ENCODE measurements around the gene TRPM3. TPM values are rescaled to one million over a fixed set of nuclear protein-coding genes. Genes with fewer than 3 reads are reported as not detected.

TRPM3 gene
- total and polyA plus RNA-seq, 2 donors (not counting 1 experiment from before 2014, with no cell fraction given) = not detected

GRCh38 chr9:70588999-70589398 is 532.4 kb downstream of the TRPM3 start:
- Histone ChIP-seq H3K27me3 (replicated peaks in 1 of 4; ENCODE audit: control extremely low read depth in 1 of 4, control insufficient read depth in 3 of 4, insufficient read depth in 4 of 4, low read length in 3 of 4) (peaks cover 0 to 9% (median 3%) of the 10 kb centered on the region in 4 experiments), H2AFZ (ENCODE audit: insufficient read depth, low read depth, low read length, poor library complexity, severe bottlenecking) (no peak overlapping the region), H3K9ac (ENCODE audit: low read length) (no peak overlapping the region), H3K4me2 (replicated peaks; ENCODE audit: low read depth, low read length, poor library complexity, severe bottlenecking) (no peak overlapping the region), H3K27ac (ENCODE audit: low read length in 2 of 2) (no peak overlapping the region), H3K36me3 (replicated peaks in 1 of 2; ENCODE audit: control extremely low read depth in 1 of 2, control insufficient read depth in 1 of 2, extremely low read depth in 1 of 2, insufficient read depth in 2 of 2, low read length in 1 of 2) (no peaks in the 10 kb centered on the region), H3K4me3 (ENCODE audit: control extremely low read depth in 1 of 5, extremely low read depth in 1 of 5, insufficient read depth in 1 of 5, low read depth in 2 of 5, low read length in 4 of 5) (no peak overlapping the region), H3K4me1 (ENCODE audit: control insufficient read depth in 2 of 2, insufficient read depth in 2 of 2, low read length in 2 of 2) (no peaks in the 10 kb centered on the region), H3K79me2 (ENCODE audit: control insufficient read depth, insufficient read depth, low read length) (no peaks in the 10 kb centered on the region), H4K20me1 (ENCODE audit: control insufficient read depth, insufficient read depth, low read length, poor library complexity, severe bottlenecking) (no peaks in the 10 kb centered on the region), H3K9me3 (ENCODE audit: control extremely low read depth in 1 of 3, control insufficient read depth in 2 of 3, insufficient read depth in 1 of 3, low read length in 2 of 3) (no peaks in the 10 kb centered on the region)
- WGBS (ENCODE audit: insufficient coverage) = no CpG with 5 or more reads among the region's 4 CpGs
- no peaks in the 10 kb centered on the region for H3K4me1 Mint-ChIP-seq
- H3K9me3 Mint-ChIP-seq (ENCODE audit: insufficient read depth) = no peaks in the 10 kb centered on the region
- ATAC-seq (ENCODE audit: low read depth) = no peak
- TF ChIP-seq EZH2 (IDR thresholded peaks at IDR 0.05; ENCODE audit: borderline replicate concordance, insufficient read depth, low read depth, low read length, poor library complexity, severe bottlenecking) (no peak), CTCF (IDR thresholded peaks at IDR 0.05) (no peak)
- peaks cover 22% of the 10 kb centered on the region for H3K27me3 Mint-ChIP-seq
- POLR2A ChIA-PET = no interaction called here
- DNase-seq = no peak
- H3K4me3 Mint-ChIP-seq = no peak overlapping the region
- intact Hi-C loops (cut with micrococcal nuclease) = no loop called here
- no peak overlapping the region for H3K27ac Mint-ChIP-seq
- CTCF ChIA-PET = interaction anchor here (1.1 kb wide), 1 partner anchor 13 kb away, joined by 3 read pairs; no protein-coding TSS in a partner anchor

- WGBS (ENCODE audit: insufficient coverage) = 90% methylated on average over 10 of the region's 11 CpGs
- H3K4me1 Mint-ChIP-seq = no peaks in the 10 kb centered on the region
Measured at GRCh38 chr9:70588381-70588780, 533.0 kb downstream of the TRPM3 start.

More at GRCh38 chr9:70588381-70588780, 533.0 kb downstream of the TRPM3 start:
- Histone ChIP-seq H3K27me3 (replicated peaks in 1 of 4; ENCODE audit: control extremely low read depth in 1 of 4, control insufficient read depth in 3 of 4, insufficient read depth in 4 of 4, low read length in 3 of 4) (peaks cover 0 to 9% (median 3%) of the 10 kb centered on the region in 4 experiments), H3K79me2 (ENCODE audit: control insufficient read depth, insufficient read depth, low read length) (no peaks in the 10 kb centered on the region), H3K4me1 (ENCODE audit: control insufficient read depth in 2 of 2, insufficient read depth in 2 of 2, low read length in 2 of 2) (no peaks in the 10 kb centered on the region), H3K9ac (ENCODE audit: low read length) (no peak overlapping the region), H3K9me3 (ENCODE audit: control extremely low read depth in 1 of 3, control insufficient read depth in 2 of 3, insufficient read depth in 1 of 3, low read length in 2 of 3) (no peaks in the 10 kb centered on the region), H3K4me3 (ENCODE audit: control extremely low read depth in 1 of 5, extremely low read depth in 1 of 5, insufficient read depth in 1 of 5, low read depth in 2 of 5, low read length in 4 of 5) (no peak overlapping the region), H2AFZ (ENCODE audit: insufficient read depth, low read depth, low read length, poor library complexity, severe bottlenecking) (no peak overlapping the region), H3K36me3 (replicated peaks in 1 of 2; ENCODE audit: control extremely low read depth in 1 of 2, control insufficient read depth in 1 of 2, extremely low read depth in 1 of 2, insufficient read depth in 2 of 2, low read length in 1 of 2) (no peaks in the 10 kb centered on the region), H4K20me1 (ENCODE audit: control insufficient read depth, insufficient read depth, low read length, poor library complexity, severe bottlenecking) (no peaks in the 10 kb centered on the region), H3K4me2 (replicated peaks; ENCODE audit: low read depth, low read length, poor library complexity, severe bottlenecking) (no peak overlapping the region), H3K27ac (ENCODE audit: low read length in 2 of 2) (no peak overlapping the region)
- ChIA-PET CTCF (interaction anchor here (1.1 kb wide), 1 partner anchor 14 kb away, joined by 3 read pairs; no protein-coding TSS in a partner anchor), POLR2A (no interaction called here)
- intact Hi-C loops (cut with micrococcal nuclease) = no loop called here
- H3K27ac Mint-ChIP-seq = no peak overlapping the region
- H3K27me3 Mint-ChIP-seq = peaks cover 22% of the 10 kb centered on the region
- DNase-seq = no peak
- ATAC-seq (ENCODE audit: low read depth) = no peak
- TF ChIP-seq EZH2 (IDR thresholded peaks at IDR 0.05; ENCODE audit: borderline replicate concordance, insufficient read depth, low read depth, low read length, poor library complexity, severe bottlenecking) = no peak
- no peak for TF ChIP-seq CTCF (IDR thresholded peaks at IDR 0.05)
- H3K4me3 Mint-ChIP-seq = no peak overlapping the region
- no peaks in the 10 kb centered on the region for H3K9me3 Mint-ChIP-seq (ENCODE audit: insufficient read depth)
